Endothelial cell (in vitro differentiated cells): ENCODE measurements around the gene CNTNAP5. TPM values are rescaled to one million over a fixed set of nuclear protein-coding genes. Genes with fewer than 3 reads are reported as not detected.

Experiments used
- DNase-seq: peaks from one replicate; pipeline ENCODE4 v3.0.0; 2021; ENCODE audit warnings: low spot score
- H3K27ac Mint-ChIP-seq: one replicate; pipeline ENCODE4 v1.8.0; 2021; ENCODE audit warnings: mixed read lengths, inconsistent platforms; ENCODE audit not compliant: unreplicated experiment
- H3K27me3 Mint-ChIP-seq: one replicate; pipeline ENCODE4 v1.8.0; 2021; ENCODE audit warnings: mild to moderate bottlenecking, moderate library complexity, mixed read lengths, inconsistent platforms; ENCODE audit not compliant: unreplicated experiment
- H3K36me3 Mint-ChIP-seq: one replicate; pipeline ENCODE4 v1.8.0; 2021; ENCODE audit warnings: mild to moderate bottlenecking, low read depth, mixed read lengths, inconsistent platforms; ENCODE audit not compliant: unreplicated experiment
- H3K4me1 Mint-ChIP-seq: one replicate; pipeline ENCODE4 v1.8.0; 2021; ENCODE audit warnings: mild to moderate bottlenecking, mixed read lengths, inconsistent platforms; ENCODE audit not compliant: unreplicated experiment
- H3K4me3 Mint-ChIP-seq: one replicate; pipeline ENCODE4 v1.8.0; 2021; ENCODE audit warnings: mild to moderate bottlenecking, mixed read lengths, inconsistent platforms; ENCODE audit not compliant: unreplicated experiment
- H3K9me3 Mint-ChIP-seq: one replicate; pipeline ENCODE4 v1.8.0; 2021; ENCODE audit warnings: mixed read lengths, inconsistent platforms; ENCODE audit not compliant: unreplicated experiment
- total RNA-seq: library from RNA; stranded (reverse); fragmentation: NEBNext Ultra II Directional; extraction: Animal tissue kit (Norgen Biotek cat#: 25700); gene quantifications from one replicate; pipeline ENCODE4 v1.2.1, GENCODE V29; 2021; ENCODE audit not compliant: unreplicated experiment
- TF ChIP-seq, protein P1 (sequence below): fragments of 200-600 bp; sonication (generic); IDR thresholded peaks from one replicate; pipeline ENCODE4 v1.5.0; 2021; ENCODE audit warnings: antibody characterized with exemption; ENCODE audit not compliant: unreplicated experiment

Gene CNTNAP5
- total RNA-seq, 1 donor from 2014 or later = 5.0 TPM

GRCh38 chr2:124639524-124639923 lies 614.4 kb downstream of the CNTNAP5 start:
- H3K9me3 Mint-ChIP-seq = no peaks in the 10 kb centered on the region
- H3K4me3 Mint-ChIP-seq = no peak overlapping the region
- DNase-seq = no peak
- no peak overlapping the region for H3K27ac Mint-ChIP-seq
- no peaks in the 10 kb centered on the region for H3K27me3 Mint-ChIP-seq
- TF ChIP-seq, protein P1, sequence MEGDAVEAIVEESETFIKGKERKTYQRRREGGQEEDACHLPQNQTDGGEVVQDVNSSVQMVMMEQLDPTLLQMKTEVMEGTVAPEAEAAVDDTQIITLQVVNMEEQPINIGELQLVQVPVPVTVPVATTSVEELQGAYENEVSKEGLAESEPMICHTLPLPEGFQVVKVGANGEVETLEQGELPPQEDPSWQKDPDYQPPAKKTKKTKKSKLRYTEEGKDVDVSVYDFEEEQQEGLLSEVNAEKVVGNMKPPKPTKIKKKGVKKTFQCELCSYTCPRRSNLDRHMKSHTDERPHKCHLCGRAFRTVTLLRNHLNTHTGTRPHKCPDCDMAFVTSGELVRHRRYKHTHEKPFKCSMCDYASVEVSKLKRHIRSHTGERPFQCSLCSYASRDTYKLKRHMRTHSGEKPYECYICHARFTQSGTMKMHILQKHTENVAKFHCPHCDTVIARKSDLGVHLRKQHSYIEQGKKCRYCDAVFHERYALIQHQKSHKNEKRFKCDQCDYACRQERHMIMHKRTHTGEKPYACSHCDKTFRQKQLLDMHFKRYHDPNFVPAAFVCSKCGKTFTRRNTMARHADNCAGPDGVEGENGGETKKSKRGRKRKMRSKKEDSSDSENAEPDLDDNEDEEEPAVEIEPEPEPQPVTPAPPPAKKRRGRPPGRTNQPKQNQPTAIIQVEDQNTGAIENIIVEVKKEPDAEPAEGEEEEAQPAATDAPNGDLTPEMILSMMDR = no peak
- no peaks in the 10 kb centered on the region for H3K36me3 Mint-ChIP-seq
- no peaks in the 10 kb centered on the region for H3K4me1 Mint-ChIP-seq

DNA sequence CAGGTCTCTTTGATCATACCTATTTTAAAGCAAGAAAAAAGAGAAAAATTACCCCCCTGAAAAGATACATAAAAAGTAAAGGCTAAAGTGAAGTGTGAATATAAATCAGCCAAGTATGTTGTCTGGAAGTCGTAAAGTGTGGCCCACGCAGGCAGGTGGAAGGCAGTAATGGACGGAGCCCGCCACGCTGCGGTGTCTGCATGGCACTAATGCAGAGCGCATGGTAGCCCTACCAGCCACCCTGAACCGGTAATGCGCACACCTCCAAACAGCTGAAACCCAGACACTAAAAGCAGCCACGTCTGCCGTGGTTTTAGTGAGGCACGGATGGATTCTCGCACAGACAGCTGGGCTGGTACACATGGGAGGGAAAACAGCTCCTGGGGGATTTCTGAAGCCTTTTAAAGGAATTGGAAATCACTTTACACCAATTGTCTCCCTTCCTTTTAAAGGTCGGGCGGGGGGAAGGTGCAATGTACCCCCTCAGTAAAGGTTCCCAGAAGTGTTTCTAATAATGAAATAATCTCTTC lies 615.2 kb downstream of the CNTNAP5 start:
- DNase-seq = no peak
- H3K36me3 Mint-ChIP-seq = no peaks in the 10 kb centered on the region
- H3K9me3 Mint-ChIP-seq = no peaks in the 10 kb centered on the region
- no peak overlapping the region for H3K4me3 Mint-ChIP-seq
- no peaks in the 10 kb centered on the region for H3K4me1 Mint-ChIP-seq
- H3K27ac Mint-ChIP-seq = no peak overlapping the region
- no peaks in the 10 kb centered on the region for H3K27me3 Mint-ChIP-seq
- TF ChIP-seq, protein P1 = no peak

- no peak overlapping the region for H3K27ac Mint-ChIP-seq
- no peaks in the 10 kb centered on the region for H3K4me1 Mint-ChIP-seq
These were observed 621.2 kb downstream of the CNTNAP5 start for GRCh38 chr2:124646166-124646815.

DNA sequence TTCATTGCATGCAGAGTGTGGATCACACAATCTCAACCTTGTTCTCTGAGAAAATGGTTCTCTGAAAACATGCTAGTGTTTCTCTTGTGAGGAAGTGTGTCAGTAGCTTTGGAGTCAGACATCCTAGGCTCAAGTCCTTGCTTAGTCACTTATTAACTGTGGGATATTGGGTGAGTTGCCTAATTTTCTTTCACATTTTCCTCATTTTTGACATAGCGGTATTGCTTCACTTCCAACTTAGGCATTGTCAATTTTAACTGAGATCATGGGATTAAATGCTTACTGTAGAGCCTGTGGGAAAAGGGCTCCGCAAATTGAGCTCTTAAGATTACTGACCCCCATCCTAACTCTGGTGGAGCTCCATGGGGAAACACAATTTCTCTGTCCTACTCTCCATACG lies 622.2 kb downstream of the CNTNAP5 start:
- H3K27me3 Mint-ChIP-seq = no peaks in the 10 kb centered on the region
- H3K9me3 Mint-ChIP-seq = no peaks in the 10 kb centered on the region
- H3K36me3 Mint-ChIP-seq = no peaks in the 10 kb centered on the region
- no peak overlapping the region for H3K27ac Mint-ChIP-seq
- no peak overlapping the region for H3K4me3 Mint-ChIP-seq
- TF ChIP-seq, protein P1 = no peak
- no peak for DNase-seq
- no peaks in the 10 kb centered on the region for H3K4me1 Mint-ChIP-seq

More at GRCh38 chr2:124646166-124646815, 621.2 kb downstream of the CNTNAP5 start:
- Mint-ChIP-seq H3K36me3 (no peaks in the 10 kb centered on the region), H3K9me3 (no peaks in the 10 kb centered on the region), H3K4me3 (no peak overlapping the region), H3K27me3 (no peaks in the 10 kb centered on the region)
- DNase-seq = no peak
- TF ChIP-seq, protein P1 = no peak

GRCh38 chr2:124647663-124648062 lies 622.6 kb downstream of the CNTNAP5 start:
- H3K4me3 Mint-ChIP-seq = no peak overlapping the region
- DNase-seq = no peak
- no peaks in the 10 kb centered on the region for H3K4me1 Mint-ChIP-seq
- H3K27me3 Mint-ChIP-seq = no peaks in the 10 kb centered on the region
- no peak overlapping the region for H3K27ac Mint-ChIP-seq
- no peaks in the 10 kb centered on the region for H3K36me3 Mint-ChIP-seq
- H3K9me3 Mint-ChIP-seq = no peaks in the 10 kb centered on the region
- TF ChIP-seq, protein P1 = no peak
